ENCODE measurements around the gene NMUR1.
"Not testable (repeated sequence)": the region's sequence is repeated elsewhere in the genome, so short reads cannot be mapped to it uniquely, and the experiment has no call there.

The NMUR1 gene

GRCh38 chr2:231530099-231531011, at the start of gene NMUR1:
NMUR1 (minus strand) TSS chr2:231530445; CDS start chr2:231530361, 84 bp downstream.
- DNase-seq, result peak; percentile 75

GRCh38 chr2:231579560-231579959, 49.3 kb upstream of the NMUR1 start:
- DNase-seq, result no peak

- DNase-seq, result not testable (repeated sequence)
Measured at GRCh38 chr2:231578655-231579054, 48.4 kb upstream of the NMUR1 start.

GRCh38 chr2:231576465-231576864, 46.2 kb upstream of the NMUR1 start:
- DNase-seq, result no peak

GRCh38 chr2:231575612-231576256, 45.5 kb upstream of the NMUR1 start:
- DNase-seq, result no peak

GRCh38 chr2:231573698-231574421, 43.6 kb upstream of the NMUR1 start:
- no peak for DNase-seq

- no peak for DNase-seq
Measured at GRCh38 chr2:231573096-231573495, 42.9 kb upstream of the NMUR1 start.

- no peak for DNase-seq
Measured at GRCh38 chr2:231571661-231572191, 41.5 kb upstream of the NMUR1 start.

- DNase-seq, result not testable (repeated sequence)
Measured at GRCh38 chr2:231570915-231571314, 40.7 kb upstream of the NMUR1 start.

- no peak for DNase-seq
Measured at GRCh38 chr2:231568785-231569435, 38.7 kb upstream of the NMUR1 start.

GRCh38 chr2:231568098-231568784, 38.0 kb upstream of the NMUR1 start:
- no peak for DNase-seq

GRCh38 chr2:231567159-231567558, 36.9 kb upstream of the NMUR1 start:
- no peak for DNase-seq

GRCh38 chr2:231565887-231566594, 35.8 kb upstream of the NMUR1 start:
- DNase-seq, result no peak

- DNase-seq, result peak; percentile 48
Measured at GRCh38 chr2:231563378-231563961, 33.2 kb upstream of the NMUR1 start.

- DNase-seq, result peak; percentile 73
Measured at GRCh38 chr2:231557571-231558217, 27.4 kb upstream of the NMUR1 start.

GRCh38 chr2:231556981-231557380, 26.7 kb upstream of the NMUR1 start:
- DNase-seq, result no peak

- not testable (repeated sequence) for DNase-seq
Measured at GRCh38 chr2:231556496-231556895, 26.3 kb upstream of the NMUR1 start.

GRCh38 chr2:231554748-231555545, 24.7 kb upstream of the NMUR1 start:
- no peak for DNase-seq

- DNase-seq, result no peak
Measured at GRCh38 chr2:231554327-231554726, 24.1 kb upstream of the NMUR1 start.

All from retina (tissue), 1 donor.